T-helper 22 cell (primary cell): Measurements from ENCODE around the gene NELL2.

Experiments
- DNase-seq: peaks from one replicate; pipeline ENCODE4 v3.0.0-alpha.2; 2020; ENCODE audit warnings: low read depth

Gene NELL2

DNA sequence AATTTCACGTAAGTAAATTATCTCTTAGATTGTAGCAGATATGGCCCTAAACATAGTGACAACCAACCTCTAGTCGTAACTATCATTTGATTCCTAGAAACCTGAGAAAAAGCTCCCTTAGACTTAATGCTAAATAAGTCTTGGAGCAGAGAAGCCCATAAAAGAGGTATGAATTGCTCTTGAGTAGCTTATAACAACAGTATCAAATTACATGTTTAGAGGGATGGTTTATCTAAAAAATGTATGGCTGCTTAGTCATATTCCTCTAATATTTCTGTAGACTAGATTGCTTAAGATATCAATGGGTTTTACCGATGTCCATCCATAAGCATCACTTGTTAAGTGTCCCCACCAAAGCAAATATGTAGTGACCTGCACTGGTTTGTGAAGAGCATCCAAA is 259.7 kb downstream of the NELL2 start:
- no peak for DNase-seq

DNA sequence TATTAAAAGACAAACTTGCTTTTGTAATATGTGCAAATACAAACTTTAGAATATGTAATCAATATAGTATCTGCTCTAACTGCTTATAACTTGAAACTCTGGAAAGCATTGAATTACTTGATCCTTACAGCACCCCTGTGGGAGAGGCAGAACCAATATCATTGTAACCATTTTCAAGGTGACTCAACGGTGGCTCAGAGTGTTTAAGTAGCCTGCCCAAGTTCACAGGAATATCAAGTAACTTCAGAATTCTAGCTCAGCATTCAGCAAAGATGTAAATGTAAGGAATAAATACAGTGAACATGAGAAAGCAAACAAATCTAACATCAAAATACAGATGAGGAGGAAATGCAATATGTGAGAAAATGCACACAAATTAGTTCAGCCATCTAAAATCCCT is 264.6 kb downstream of the NELL2 start:
- no peak for DNase-seq

- DNase-seq = no peak
These were observed 272.4 kb downstream of the NELL2 start for GRCh38 chr12:44603701-44604100.

- DNase-seq = no peak
These were observed 283.5 kb downstream of the NELL2 start for GRCh38 chr12:44592626-44593025.

DNA sequence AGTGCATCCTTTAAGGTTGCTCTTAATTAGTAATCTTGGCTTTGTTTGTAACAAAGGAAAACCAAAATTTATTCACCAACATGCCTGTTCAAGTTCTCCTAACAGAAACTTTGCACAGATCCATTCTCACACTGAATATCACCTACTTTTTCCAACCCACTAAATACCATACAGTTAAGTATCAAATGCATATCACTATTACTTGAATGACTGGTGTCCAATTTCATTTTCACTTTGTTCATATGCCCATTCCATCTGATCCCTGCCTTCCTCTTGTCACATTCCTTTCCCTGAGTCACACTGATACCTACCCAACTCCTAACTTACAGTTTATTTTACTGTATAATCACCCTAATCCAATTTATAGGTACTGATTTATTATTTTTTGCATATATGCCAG is 286.4 kb downstream of the NELL2 start:
- no peak for DNase-seq

DNA sequence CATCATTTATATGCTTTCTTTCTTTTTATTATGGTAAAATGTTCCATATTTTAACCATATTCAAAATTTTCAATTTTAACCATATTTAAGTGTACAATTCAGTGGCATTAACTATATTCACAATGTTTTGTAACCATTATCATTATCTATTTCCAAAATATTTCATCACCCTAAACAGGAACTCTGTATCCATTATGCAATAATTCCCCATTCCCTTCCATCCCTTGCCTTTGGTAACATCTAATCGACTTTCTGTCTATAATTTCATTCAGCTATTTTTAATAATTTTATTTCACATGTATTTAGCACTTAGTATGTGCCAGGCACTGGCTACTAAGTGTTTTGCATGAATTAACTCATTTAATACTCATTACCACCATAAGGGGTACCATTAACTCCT is 287.5 kb downstream of the NELL2 start:
- DNase-seq = no peak

GRCh38 chr12:44584625-44585024 is 291.5 kb downstream of the NELL2 start:
- no peak for DNase-seq

- no peak for DNase-seq
These were observed 293.6 kb downstream of the NELL2 start for GRCh38 chr12:44582521-44582920.

GRCh38 chr12:44581642-44582242 is 294.4 kb downstream of the NELL2 start:
- DNase-seq = no peak

GRCh38 chr12:44574586-44574985 is 301.5 kb downstream of the NELL2 start:
- no peak for DNase-seq

DNA sequence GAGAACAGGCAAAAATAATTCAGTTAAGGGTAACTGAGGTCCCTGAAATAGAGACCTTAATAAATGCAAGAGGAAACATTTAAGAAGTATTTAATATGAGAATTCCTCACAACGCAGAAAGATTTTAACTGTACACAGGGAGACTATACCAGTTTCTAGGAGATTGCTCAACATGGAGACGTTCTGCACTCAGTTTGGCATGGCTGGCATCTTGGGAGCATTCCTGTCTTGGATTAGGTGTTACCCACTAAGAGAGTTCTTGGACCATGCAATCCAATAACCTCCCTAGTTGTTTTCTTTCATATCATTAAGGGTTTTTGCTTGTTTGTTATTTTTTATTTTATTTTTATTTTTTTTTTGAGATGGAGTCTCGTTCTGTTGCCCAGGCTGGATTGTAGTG is 302.4 kb downstream of the NELL2 start:
- no peak for DNase-seq

DNA sequence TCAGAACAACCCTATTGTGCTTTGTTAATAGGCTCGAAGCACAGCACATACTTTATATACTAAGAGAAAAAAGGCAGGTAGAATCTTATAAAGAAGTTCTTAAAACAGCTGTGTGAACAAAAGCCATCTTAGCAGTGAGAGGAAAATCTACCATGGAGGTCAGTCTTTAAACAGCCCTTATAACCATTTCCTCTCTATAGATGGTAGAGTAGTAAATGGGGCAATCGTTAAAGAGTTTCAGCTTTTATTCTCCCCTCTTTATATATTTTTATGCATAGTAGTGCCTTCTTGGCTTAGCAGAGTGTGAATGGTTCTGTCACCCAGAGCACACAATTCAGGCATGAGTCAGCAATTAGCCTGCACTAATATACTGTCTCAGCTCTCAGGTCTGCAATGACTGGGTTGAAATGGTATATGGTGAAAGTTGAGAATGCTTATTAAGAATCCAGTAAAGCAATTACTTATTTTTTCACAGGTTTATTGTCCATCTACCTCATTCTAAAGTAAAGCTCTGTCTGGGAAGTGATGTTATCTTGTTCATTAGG is 305.0 kb downstream of the NELL2 start:
- DNase-seq = no peak

DNA sequence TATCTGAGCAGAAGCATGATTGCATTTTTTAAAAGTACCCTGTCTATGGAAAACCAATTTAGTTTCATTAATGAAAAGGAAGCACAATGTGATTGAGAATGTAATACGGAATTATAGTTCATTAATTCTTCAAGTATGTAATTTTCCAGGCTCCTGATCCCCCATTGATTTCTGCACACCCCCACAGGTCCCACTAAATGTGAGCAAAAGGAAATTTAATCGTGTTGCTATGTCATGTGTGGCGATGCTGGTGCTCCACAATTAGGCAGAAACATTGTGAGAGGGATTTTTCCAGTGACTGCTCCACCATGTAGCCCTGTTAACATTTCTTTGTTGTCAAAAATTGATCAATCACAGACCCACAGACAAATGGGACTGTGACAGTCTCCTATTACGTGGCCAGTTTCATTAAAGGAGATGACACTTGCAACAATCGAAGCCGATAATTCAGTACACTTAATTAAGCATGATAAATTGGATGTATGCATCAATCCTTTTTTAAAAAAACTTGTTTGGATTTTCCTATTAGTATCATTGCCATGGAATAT is 306.0 kb downstream of the NELL2 start:
- no peak for DNase-seq

GRCh38 chr12:44565163-44565562 is 311.0 kb downstream of the NELL2 start:
- DNase-seq = no peak

DNA sequence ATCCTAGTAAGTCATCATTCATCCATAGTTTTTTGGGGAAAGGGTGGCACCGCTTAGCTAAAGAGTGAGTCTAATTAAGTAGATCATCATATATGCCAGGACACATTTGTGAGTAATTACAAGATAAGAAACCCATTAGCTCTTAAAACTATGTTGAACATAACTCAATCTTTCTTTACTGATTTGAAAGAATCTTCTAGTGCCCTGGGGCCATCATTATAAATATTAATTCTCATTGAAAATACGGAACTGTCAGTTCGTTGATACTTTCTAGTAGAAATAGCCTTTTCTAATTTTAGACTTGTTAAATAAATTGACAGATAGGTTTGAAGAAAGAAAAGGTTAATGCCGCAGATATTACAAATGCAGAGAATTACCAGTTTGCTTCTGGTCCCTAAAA is 312.6 kb downstream of the NELL2 start:
- DNase-seq = no peak

DNA sequence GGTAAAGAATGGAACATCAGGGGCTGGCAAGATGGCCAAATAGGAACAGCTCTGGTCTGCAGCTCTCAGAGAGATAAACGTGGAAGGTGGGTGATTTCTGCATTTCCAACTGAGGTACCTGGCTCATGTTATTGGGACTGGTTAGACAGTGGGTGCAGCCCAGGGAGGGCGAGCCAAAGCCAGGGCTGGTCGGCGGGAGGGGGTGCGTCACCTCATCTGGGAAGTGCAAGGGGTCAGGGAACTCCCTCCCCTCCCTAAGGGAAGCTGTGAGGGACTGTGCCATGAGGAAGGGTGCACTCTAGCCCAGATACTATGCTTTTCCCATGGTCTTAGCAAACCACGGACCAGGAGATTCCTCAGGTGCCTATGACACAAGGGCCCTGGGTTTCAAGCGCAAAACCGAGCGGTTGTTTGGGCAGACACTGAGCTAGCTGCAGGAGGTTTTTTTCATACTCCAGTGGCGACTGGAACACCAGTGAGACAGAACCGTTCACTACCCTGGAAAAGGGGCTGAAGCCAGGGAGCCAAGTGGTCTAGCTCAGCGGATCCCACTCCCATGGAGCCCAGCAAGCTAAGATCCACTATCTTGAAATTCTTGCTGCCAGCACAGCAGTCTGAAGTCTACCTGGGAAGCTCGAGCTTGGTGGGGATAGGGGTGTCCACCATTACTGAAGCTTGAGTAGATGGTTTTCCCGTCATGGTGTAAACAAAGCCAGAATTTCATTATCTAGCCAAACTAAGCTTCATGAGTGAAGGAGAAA is 317.6 kb downstream of the NELL2 start:
- DNase-seq = no peak

- DNase-seq = no peak
These were observed 320.7 kb downstream of the NELL2 start for GRCh38 chr12:44555454-44555853.

DNA sequence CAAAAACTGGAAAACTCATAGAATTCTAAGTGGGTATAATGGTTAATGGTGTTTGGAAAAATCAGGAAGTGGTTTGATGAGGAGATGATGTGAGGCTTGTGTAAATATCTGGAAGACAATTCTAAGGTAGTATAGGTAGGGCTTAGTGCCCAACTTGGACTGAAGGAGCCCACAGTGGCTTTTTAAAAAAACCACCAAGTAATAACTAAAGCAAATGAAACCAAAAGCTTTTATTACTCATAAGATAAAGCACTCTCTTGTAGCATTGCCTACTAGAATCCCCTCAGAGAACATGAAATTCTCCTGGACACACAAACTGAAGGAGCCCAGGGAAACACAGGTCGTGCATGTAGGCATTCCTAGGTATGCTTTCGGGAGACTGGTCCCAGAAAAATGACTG is 324.5 kb downstream of the NELL2 start:
- no peak for DNase-seq

DNA sequence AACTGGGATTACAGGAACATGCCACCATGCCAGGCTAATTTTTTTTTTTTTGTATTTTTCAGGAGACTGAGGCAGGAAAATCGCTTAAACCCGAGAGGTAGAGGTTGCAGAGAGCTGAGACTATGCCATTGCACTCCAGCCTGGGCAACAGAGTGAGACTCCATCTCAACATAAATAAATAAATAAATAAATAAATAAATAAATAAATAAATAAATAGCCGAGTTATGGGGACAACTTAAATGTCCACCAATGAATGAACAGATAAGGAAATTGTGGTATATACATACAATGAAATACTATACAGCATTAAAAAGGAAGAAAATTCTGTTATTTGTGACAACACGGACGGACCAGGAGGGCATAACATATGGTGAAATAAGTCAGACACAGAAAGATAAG is 325.7 kb downstream of the NELL2 start:
- no peak for DNase-seq

- no peak for DNase-seq
These were observed 330.1 kb downstream of the NELL2 start for GRCh38 chr12:44546060-44546459.

- no peak for DNase-seq
These were observed 332.1 kb downstream of the NELL2 start for GRCh38 chr12:44544018-44544417.

GRCh38 chr12:44542716-44543115 is 333.4 kb downstream of the NELL2 start:
- no peak for DNase-seq

DNA sequence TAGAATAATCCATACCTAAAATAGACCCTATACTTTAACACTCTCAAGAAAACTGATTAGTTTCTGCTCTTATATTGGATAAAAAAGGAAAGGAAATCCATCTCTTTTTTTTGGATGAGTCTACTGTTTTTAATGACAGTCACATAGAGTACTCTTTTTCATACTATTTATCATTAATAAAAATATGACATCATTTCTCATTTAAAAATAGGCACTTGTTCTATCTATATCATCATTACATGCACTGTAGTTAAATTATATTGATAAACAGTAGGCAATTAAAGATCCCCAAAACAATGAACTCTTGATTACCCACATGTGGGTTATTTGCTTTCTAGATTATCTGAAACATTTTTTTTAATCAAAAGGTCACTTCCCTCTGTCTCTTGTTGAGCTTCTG is 338.8 kb downstream of the NELL2 start:
- DNase-seq = no peak
